Hepatocyte (in vitro differentiated cells): ENCODE data around the gene RPS6KA5. TPM values are rescaled to one million over a fixed set of nuclear protein-coding genes. Genes with fewer than 3 reads are reported as not detected.
"Not testable (repeated sequence)": the region's sequence is repeated elsewhere in the genome, so short reads cannot be mapped to it uniquely, and the experiment has no call there.

Source experiments
- DNase-seq: peaks from one replicate; pipeline ENCODE4 v3.0.0-alpha.2; 2016; ENCODE audit warnings: low spot score
- H2AFZ ChIP-seq: fragments of 200-600 bp; sonication (generic); 2 replicates; pipeline ENCODE4 v1.6.0; 2016; ENCODE audit warnings: antibody characterized with exemption, mild to moderate bottlenecking
- H3K27ac ChIP-seq: fragments of 200-600 bp; sonication (generic); 2 replicates; pipeline ENCODE4 v1.5.1; 2016; ENCODE audit warnings: mild to moderate bottlenecking
- H3K27me3 ChIP-seq: fragments of 200-600 bp; sonication (generic); 2 replicates; pipeline ENCODE4 v1.6.1; 2016
- H3K36me3 ChIP-seq: fragments of 200-600 bp; sonication (generic); replicated peaks from 2 replicates; pipeline ENCODE4 v1.5.1; 2016; ENCODE audit warnings: low read depth; ENCODE audit not compliant: insufficient read depth
- H3K4me1 ChIP-seq: fragments of 200-600 bp; sonication (generic); 2 replicates; pipeline ENCODE4 v1.5.1; 2016; ENCODE audit warnings: mild to moderate bottlenecking, moderate library complexity; ENCODE audit not compliant: insufficient read depth
- H3K4me2 ChIP-seq: fragments of 200-600 bp; sonication (generic); 2 replicates; pipeline ENCODE4 v1.6.0; 2016
- H3K4me3 ChIP-seq: fragments of 200-600 bp; sonication (generic); 2 replicates; pipeline ENCODE4 v1.5.1; 2016; ENCODE audit warnings: mild to moderate bottlenecking
- H3K79me2 ChIP-seq: fragments of 200-600 bp; sonication (generic); 2 replicates; pipeline ENCODE4 v1.6.0; 2017; ENCODE audit warnings: mild to moderate bottlenecking
- H3K9me2 ChIP-seq: fragments of 200-600 bp; sonication (generic); replicated peaks from 2 replicates; pipeline ENCODE4 v1.6.0; 2017; ENCODE audit warnings: mild to moderate bottlenecking; ENCODE audit not compliant: insufficient read depth
- H3K9me3 ChIP-seq: fragments of 200-600 bp; sonication (generic); 2 replicates; pipeline ENCODE4 v1.5.1; 2016; ENCODE audit warnings: low read depth, mild to moderate bottlenecking
- H4K20me1 ChIP-seq: fragments of 200-600 bp; sonication (generic); 2 replicates; pipeline ENCODE4 v1.6.0; 2016; ENCODE audit warnings: mild to moderate bottlenecking; ENCODE audit not compliant: insufficient read depth, poor library complexity, severe bottlenecking
- EZH2 ChIP-seq: fragments of 200-600 bp; sonication (generic); IDR thresholded peaks from 2 replicates; pipeline ENCODE4 v1.6.1; 2016; ENCODE audit warnings: antibody characterized with exemption, mild to moderate bottlenecking, borderline replicate concordance
- EZH2phosphoT487 ChIP-seq: fragments of 200-600 bp; sonication (generic); IDR thresholded peaks from one replicate; pipeline ENCODE4 v1.6.1; 2018; ENCODE audit warnings: antibody characterized with exemption, mild to moderate bottlenecking, low read depth, moderate library complexity; ENCODE audit not compliant: unreplicated experiment, severe bottlenecking
- WGBS: methylation state at CpG from one replicate; pipeline ENCODE4 v1.1.6; 2016; ENCODE audit warnings: low lambda C conversion rate; ENCODE audit errors: missing lambda C conversion rate; 5-methylcytosine and 5-hydroxymethylcytosine counted together
- polyA plus RNA-seq: library from polyadenylated mRNA; unstranded; fragments of >200 nt; fragmentation: Nextera tagmentation; extraction: Ambion mirVana; gene quantifications from 2 replicates; pipeline ENCODE4 v1.2.1, GENCODE V29; 2016
- total RNA-seq: library from RNA; depleted of rRNA; stranded (reverse); fragments of >200 nt; gene quantifications from 2 replicates; pipeline ENCODE4 v1.2.3, GENCODE V29; 2014
- TF ChIP-seq, protein P1 (sequence below): fragments of 200-600 bp; sonication (generic); IDR thresholded peaks from 2 replicates; pipeline ENCODE4 v1.5.1; 2016; ENCODE audit warnings: antibody characterized with exemption, mild to moderate bottlenecking; ENCODE audit not compliant: poor library complexity

The RPS6KA5 gene
- total and polyA plus RNA-seq, 2 experiments from 2014 or later = 4.8 to 6.3 TPM

DNA sequence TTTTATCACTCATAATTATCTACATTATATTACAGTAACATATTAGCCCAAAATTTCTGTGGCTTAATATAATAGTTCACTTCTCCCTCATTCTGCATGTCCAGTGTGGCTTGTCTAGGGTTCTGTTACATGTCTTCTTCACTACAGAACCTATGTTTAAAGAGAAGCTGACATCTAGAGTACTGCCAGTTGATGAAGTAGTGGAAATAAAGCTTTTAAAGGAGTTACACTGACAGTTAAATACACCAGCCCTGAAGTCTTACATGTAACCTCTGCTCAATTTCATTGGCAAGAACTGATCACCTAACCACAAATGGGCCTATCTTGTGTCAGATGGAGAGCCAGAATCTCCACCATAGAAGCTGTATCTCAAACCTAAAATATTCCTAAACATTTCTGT lies 32.9 kb downstream of the RPS6KA5 start:
- DNase-seq = no peak
- peaks cover 12% of the 10 kb centered on the region for H3K4me1 ChIP-seq
- H3K9me2 ChIP-seq = no peaks in the 10 kb centered on the region
- no peaks in the 10 kb centered on the region for H4K20me1 ChIP-seq
- H3K9me3 ChIP-seq = no peaks in the 10 kb centered on the region
- TF ChIP-seq EZH2phosphoT487 (no peak), EZH2 (no peak)
- TF ChIP-seq, protein P1, sequence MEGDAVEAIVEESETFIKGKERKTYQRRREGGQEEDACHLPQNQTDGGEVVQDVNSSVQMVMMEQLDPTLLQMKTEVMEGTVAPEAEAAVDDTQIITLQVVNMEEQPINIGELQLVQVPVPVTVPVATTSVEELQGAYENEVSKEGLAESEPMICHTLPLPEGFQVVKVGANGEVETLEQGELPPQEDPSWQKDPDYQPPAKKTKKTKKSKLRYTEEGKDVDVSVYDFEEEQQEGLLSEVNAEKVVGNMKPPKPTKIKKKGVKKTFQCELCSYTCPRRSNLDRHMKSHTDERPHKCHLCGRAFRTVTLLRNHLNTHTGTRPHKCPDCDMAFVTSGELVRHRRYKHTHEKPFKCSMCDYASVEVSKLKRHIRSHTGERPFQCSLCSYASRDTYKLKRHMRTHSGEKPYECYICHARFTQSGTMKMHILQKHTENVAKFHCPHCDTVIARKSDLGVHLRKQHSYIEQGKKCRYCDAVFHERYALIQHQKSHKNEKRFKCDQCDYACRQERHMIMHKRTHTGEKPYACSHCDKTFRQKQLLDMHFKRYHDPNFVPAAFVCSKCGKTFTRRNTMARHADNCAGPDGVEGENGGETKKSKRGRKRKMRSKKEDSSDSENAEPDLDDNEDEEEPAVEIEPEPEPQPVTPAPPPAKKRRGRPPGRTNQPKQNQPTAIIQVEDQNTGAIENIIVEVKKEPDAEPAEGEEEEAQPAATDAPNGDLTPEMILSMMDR = no peak
- no peaks in the 10 kb centered on the region for H3K27me3 ChIP-seq
- H3K27ac ChIP-seq = no peak overlapping the region
- H3K4me2 ChIP-seq = no peak overlapping the region
- H3K79me2 ChIP-seq = no peaks in the 10 kb centered on the region
- H3K36me3 ChIP-seq = no peaks in the 10 kb centered on the region
- no peak overlapping the region for H3K4me3 ChIP-seq
- no peak overlapping the region for H2AFZ ChIP-seq

DNA sequence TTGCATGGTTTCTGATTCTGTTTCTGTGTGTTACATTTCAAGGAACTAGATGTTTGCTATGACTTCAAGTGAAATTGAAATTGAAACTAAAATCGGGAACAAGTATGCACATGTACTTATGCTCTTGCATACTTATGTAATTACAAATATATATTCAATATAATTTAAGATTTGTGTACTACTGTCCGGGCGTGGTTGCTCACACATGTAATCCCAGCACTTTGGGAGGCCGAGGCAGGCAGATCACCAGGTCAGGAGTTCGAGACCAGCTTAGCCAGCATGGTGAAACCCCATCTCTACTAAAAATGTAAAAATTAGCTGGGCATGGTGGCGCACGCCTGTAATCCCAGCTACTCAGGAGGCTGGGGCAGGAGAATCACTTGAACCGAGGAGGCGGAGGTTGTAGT lies 37.8 kb downstream of the RPS6KA5 start:
- not testable (repeated sequence) for H4K20me1 ChIP-seq, H3K4me3 ChIP-seq, H3K9me2 ChIP-seq, H3K79me2 ChIP-seq, H3K36me3 ChIP-seq, H3K4me2 ChIP-seq, H2AFZ ChIP-seq, H3K27me3 ChIP-seq, H3K9me3 ChIP-seq, H3K27ac ChIP-seq, DNase-seq, H3K4me1 ChIP-seq
- WGBS = 97% methylated on average over 9 of the region's 9 CpGs

DNA sequence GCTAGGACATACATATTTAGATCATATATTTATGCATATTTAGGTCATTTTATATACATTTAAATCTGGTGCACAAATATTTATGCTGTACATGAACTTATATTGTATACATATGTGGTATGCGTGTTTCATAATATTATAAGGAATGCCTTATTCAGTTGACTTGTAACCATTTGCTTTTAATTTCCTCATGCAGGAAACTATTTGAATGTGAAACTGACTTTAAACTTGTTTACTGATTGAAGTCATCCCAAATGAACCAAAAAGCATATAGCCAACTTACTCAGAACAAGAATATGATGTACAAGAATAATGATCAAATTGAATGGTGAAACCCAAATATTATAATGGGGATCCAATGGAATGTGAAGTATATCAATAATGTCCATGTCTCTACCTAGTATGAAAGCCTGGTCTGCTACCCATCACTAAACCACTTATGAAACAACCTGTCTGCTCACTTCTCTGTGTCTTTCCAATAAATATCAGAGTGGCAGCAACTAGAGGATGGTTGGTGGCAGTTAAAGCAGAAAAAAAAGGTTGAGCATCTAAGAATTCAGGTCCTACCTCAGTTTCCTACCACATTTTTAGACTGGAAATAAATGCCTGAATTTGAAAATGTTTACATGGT lies 38.3 kb downstream of the RPS6KA5 start:
- Histone ChIP-seq H2AFZ (no peak overlapping the region), H3K4me1 (no peaks in the 10 kb centered on the region), H4K20me1 (no peaks in the 10 kb centered on the region), H3K79me2 (no peaks in the 10 kb centered on the region), H3K9me2 (no peaks in the 10 kb centered on the region), H3K9me3 (no peaks in the 10 kb centered on the region), H3K36me3 (no peaks in the 10 kb centered on the region), H3K27ac (no peak overlapping the region), H3K27me3 (no peaks in the 10 kb centered on the region), H3K4me2 (no peak overlapping the region), H3K4me3 (no peak overlapping the region)
- 90% methylated on average over 1 of the region's 1 CpG for WGBS
- no peak for DNase-seq
- TF ChIP-seq EZH2 = no peak
- TF ChIP-seq, protein P1 = no peak
- no peak for TF ChIP-seq EZH2phosphoT487

DNA sequence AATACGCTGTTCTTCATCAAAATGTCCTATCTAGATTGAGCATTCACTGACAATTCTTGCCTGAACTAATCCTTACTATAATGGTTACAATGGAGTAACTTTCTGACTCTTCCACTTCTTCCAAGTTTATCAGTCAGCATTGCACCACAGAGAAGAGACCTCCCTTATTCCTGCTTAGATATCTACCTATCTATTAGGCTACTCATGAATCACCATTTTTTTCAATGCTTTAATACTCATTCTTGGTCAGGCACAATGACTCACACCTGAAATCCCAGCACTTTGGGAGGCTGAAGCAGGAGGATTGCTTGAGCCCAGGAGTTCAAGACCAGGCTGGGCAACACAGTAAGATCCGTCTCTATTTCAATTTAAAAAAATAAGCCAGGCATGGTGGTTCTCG lies 39.3 kb downstream of the RPS6KA5 start:
- Histone ChIP-seq H4K20me1 (no peaks in the 10 kb centered on the region), H3K9me3 (no peaks in the 10 kb centered on the region), H3K9me2 (no peaks in the 10 kb centered on the region), H3K4me1 (no peaks in the 10 kb centered on the region), H3K36me3 (no peaks in the 10 kb centered on the region), H2AFZ (no peak overlapping the region), H3K4me2 (no peak overlapping the region), H3K4me3 (no peak overlapping the region), H3K79me2 (no peaks in the 10 kb centered on the region), H3K27me3 (no peaks in the 10 kb centered on the region), H3K27ac (no peak overlapping the region)
- no peak for TF ChIP-seq EZH2
- TF ChIP-seq, protein P1 = no peak
- no peak for DNase-seq
- 94% methylated on average over 3 of the region's 3 CpGs for WGBS
